ENCODE results near the gene YTHDF1. TPM values are rescaled to one million over a fixed set of nuclear protein-coding genes. Genes with fewer than 3 reads are reported as not detected.

Gene YTHDF1
- total RNA-seq, 1 donor from 2014 or later = 29.1 TPM

- no peak for DNase-seq
Measured at GRCh38 chr20:63155266-63156165, 60.4 kb downstream of the YTHDF1 start.

- no peak for DNase-seq
Measured at GRCh38 chr20:63154395-63154794, 61.5 kb downstream of the YTHDF1 start.

- no peak for DNase-seq
Measured at GRCh38 chr20:63153254-63154221, 62.4 kb downstream of the YTHDF1 start.

- DNase-seq = no peak
Measured at GRCh38 chr20:63152322-63153253, 63.3 kb downstream of the YTHDF1 start.

GRCh38 chr20:63151554-63152321, 64.2 kb downstream of the YTHDF1 start:
- peak; percentile 80 for DNase-seq

- DNase-seq = no peak
Measured at GRCh38 chr20:63150911-63151531, 64.9 kb downstream of the YTHDF1 start.

GRCh38 chr20:63150391-63150898, 65.5 kb downstream of the YTHDF1 start:
- no peak for DNase-seq

GRCh38 chr20:63149531-63150192, 66.3 kb downstream of the YTHDF1 start:
- DNase-seq = peak; percentile 4

- DNase-seq = no peak
Measured at GRCh38 chr20:63148696-63149095, 67.2 kb downstream of the YTHDF1 start.

GRCh38 chr20:63147532-63147931, 68.4 kb downstream of the YTHDF1 start:
- DNase-seq = no peak

Small RNA genes lying within 50 kb of the gene (small RNA-seq; reads per million reads assigned to genes)
- gene MIR124-3 (ENCODE audit: low replicate concordance) (not detected), gene MIR3196 (ENCODE audit: low replicate concordance) (not detected)

Other genes with a start within 250 kb of the YTHDF1 start
- gene BHLHE23, start 209.2 kb downstream of the YTHDF1 start, total RNA-seq = not detected
- 0.31 TPM for gene BIRC7, start 19.8 kb upstream of the YTHDF1 start, total RNA-seq
- 10.4 TPM for gene NKAIN4, start 38.3 kb upstream of the YTHDF1 start, total RNA-seq
- gene ARFGAP1, start 56.7 kb upstream of the YTHDF1 start, total RNA-seq = 47.1 TPM
- gene COL20A1, start 77.1 kb upstream of the YTHDF1 start, total RNA-seq = 6.2 TPM
- gene CHRNA4, start 145.2 kb upstream of the YTHDF1 start, total RNA-seq = 1.8 TPM